Dendritic cell treated with granulocyte-macrophage colony-stimulating factor and Interleukin-4, amounts not matched to agents 40 ng/mL and 50 ng/mL, for 4 days (primary cell): ENCODE data around the gene RAC3.

Experiments
- H3K27ac Mint-ChIP-seq: one replicate; pipeline ENCODE4 v1.8.0; 2022; ENCODE audit warnings: mild to moderate bottlenecking, mixed read lengths
- H3K27me3 Mint-ChIP-seq: one replicate; pipeline ENCODE4 v1.8.0; 2022; ENCODE audit warnings: mild to moderate bottlenecking, mixed read lengths
- H3K36me3 Mint-ChIP-seq: one replicate; pipeline ENCODE4 v1.8.0; 2022; ENCODE audit warnings: low read depth, mixed read lengths
- H3K4me1 Mint-ChIP-seq: one replicate; pipeline ENCODE4 v1.8.0; 2022; ENCODE audit warnings: low read depth, mixed read lengths
- H3K4me3 Mint-ChIP-seq: one replicate; pipeline ENCODE4 v1.8.0; 2022; ENCODE audit warnings: mild to moderate bottlenecking, moderate library complexity, mixed read lengths
- H3K9me3 Mint-ChIP-seq: one replicate; pipeline ENCODE4 v1.8.0; 2022; ENCODE audit warnings: mixed read lengths
- intact Hi-C: fragments of 100-400 bp; cut with micrococcal nuclease; formaldehyde crosslinking; loops from one replicate; pipeline ENCODE4 v1.15.0; 2022

The RAC3 gene

DNA sequence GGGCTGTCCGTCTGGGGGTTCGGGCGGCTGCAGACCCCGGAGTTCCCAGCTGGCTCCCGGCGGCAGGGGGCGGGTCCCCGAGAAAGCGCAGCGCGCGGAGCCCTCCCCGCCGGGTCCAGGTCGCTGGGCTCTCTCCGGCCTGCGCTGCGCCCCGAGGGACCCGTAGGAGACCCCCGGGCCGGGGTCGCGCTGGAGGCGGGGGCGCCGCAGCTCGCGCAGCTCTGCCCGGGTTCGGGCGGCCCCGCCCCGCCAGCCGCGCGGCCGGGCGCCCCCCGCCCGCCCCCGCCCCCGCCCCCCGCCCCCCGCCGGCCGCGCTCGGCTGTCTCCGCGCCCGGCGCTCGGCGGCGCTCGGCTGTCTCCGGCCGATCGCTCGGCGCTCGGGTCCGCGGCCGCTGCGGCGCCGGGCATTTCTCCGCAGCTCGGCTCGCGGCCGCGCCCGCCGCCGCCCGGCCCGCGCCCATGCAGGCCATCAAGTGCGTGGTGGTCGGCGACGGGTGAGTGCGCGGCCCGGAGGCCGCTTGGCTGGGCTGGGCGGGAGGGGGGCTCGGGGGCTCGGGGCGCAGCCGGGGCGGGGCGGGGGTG is at the start of gene RAC3:
TSS of gene RAC3 (plus strand) at position 376 of the 582 bp plus-strand sequence. CDS start at position 460, 84 bp downstream.
- Mint-ChIP-seq H3K27ac (peak within 1 kb of the TSS; percentile 49), H3K9me3 (no peaks in the 10 kb centered on the region), H3K4me3 (peak within 1 kb of the TSS; percentile 85), H3K4me1 (peaks cover 30% of the 10 kb centered on the region), H3K27me3 (peaks cover 29% of the 10 kb centered on the region), H3K36me3 (peaks cover 55% of the 10 kb centered on the region)
- intact Hi-C loops, result loop anchor here (10.0 kb wide), 1 partner anchor 73 kb away; no protein-coding TSS in a partner anchor

DNA sequence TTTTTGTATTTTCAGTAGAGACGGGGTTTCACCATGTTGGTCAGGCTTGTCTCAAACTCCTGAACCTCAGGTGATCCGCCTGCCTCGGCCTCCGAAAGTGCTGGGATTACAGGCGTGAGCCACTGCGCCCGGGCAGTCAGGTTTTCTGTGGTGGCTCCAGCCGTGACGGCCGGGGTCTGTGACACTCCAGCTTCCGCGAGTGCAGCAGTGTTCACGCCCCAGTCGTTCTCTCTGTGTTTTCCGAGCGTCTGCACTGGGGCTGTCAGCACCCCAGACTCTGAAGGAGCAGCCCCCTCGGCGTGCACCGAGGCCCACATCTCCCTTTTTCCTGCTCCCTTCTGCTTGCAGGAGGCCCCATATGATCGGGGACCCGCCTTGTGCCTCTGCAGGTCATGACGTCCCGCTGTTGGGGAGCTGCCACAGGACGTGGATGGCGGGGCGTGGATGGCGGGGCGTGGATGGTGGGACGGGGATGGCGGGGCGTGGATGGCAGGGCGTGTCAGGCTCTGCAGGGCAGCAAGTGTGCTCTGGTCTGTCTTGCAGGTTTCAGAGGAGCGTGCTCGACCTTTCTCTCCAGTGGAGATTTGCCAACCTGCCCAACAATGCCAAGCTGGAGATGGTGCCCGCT is 48.4 kb upstream of the RAC3 start:
- peak overlapping the region; percentile 69 for H3K27ac Mint-ChIP-seq
- no peak overlapping the region for H3K4me3 Mint-ChIP-seq
- H3K27me3 Mint-ChIP-seq, result no peaks in the 10 kb centered on the region
- H3K9me3 Mint-ChIP-seq, result no peaks in the 10 kb centered on the region
- H3K36me3 Mint-ChIP-seq, result peaks cover 87% of the 10 kb centered on the region
- intact Hi-C loops, result no loop called here
- H3K4me1 Mint-ChIP-seq, result peaks cover 46% of the 10 kb centered on the region

DNA sequence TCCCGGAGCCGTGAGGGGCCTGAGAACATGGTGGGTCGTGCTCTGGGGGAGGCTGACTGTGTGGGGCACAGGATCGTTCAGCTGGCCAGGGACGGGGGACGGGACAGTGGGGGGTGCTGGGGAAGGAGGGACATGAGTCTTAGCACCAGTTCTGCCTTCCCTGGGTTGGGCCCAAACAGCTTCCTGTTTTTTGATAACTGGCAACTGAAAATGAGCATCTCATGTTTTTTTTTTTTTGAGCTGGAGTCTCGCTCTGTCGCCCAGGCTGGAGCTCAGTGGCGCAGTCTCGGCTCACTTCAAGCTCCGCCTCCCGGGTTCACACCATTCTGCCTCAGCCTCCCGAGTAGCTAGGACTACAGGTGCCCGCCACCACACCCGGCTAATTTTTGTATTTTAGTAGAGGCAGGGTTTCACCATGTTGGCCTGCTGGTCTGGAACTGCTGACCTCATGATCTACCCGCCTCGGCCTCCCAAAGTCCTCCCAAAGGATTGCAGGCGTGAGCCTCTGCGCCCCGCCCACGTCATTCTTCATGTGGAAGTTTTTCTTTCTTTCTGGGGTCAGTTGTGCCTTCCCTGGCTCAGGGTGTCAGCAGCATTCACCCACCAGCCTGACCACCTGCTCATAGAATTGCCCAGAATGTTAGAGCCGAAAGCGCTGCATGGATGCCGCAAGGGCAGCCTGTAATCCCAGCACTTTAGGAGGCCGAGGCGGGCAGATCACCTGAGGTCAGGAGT is 47.7 kb upstream of the RAC3 start:
- H3K4me1 Mint-ChIP-seq, result peaks cover 39% of the 10 kb centered on the region
- intact Hi-C loops, result no loop called here

DNA sequence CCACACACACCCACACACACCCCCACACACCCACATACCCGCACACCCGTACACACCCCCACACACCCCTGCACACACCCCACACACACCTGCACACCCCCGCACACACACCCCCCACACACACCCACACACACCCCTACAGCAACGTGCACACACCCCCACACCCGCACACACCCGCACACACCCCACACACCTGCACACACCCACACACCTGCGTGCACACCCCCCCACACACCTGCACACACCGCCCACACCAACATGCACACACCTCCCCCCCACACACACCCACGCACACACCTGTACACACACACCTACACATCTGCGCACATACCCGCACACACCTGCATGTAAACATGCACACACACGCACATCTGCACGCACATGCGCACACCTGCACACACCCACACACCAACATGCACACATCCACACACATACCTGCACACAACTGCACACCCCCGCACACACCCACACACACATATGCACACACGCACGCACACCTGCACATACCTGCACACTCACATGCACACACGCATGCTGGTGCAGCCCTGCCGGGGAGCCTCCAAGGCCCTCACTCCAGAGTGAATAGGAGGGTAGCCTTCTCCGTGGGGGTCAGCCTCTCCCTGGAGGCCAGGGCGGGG is 46.6 kb upstream of the RAC3 start:
- intact Hi-C loops, result no loop called here
- H3K4me1 Mint-ChIP-seq, result peaks cover 28% of the 10 kb centered on the region
- H3K27me3 Mint-ChIP-seq, result no peaks in the 10 kb centered on the region
- peaks cover 89% of the 10 kb centered on the region for H3K36me3 Mint-ChIP-seq
- no peak overlapping the region for H3K27ac Mint-ChIP-seq
- no peaks in the 10 kb centered on the region for H3K9me3 Mint-ChIP-seq
- H3K4me3 Mint-ChIP-seq, result no peak overlapping the region

More for the DNA sequence above, 47.7 kb upstream of the RAC3 start:
- peaks cover 89% of the 10 kb centered on the region for H3K36me3 Mint-ChIP-seq
- H3K27ac Mint-ChIP-seq, result peak overlapping the region; percentile 69
- H3K4me3 Mint-ChIP-seq, result no peak overlapping the region
- no peaks in the 10 kb centered on the region for H3K27me3 Mint-ChIP-seq
- H3K9me3 Mint-ChIP-seq, result no peaks in the 10 kb centered on the region

DNA sequence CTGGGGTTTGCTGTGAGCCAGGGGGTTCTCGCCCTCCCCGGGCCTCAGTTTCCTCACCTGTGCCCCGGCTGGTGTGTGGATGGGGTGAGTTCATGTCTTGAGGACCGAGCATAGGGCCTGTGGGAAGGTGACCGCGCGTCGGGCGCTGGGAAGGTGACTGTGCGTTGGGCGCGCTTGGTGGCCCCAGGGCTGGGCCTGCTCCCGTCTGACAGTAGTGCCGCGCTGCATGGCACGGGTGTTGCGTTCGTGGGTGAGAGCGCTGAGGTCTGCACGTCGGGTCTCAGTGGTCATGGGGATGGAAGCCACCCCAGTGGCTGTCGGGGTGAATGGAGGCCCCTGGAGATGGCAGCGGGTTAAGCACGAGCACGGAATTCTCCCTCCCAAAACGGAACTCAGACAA is 44.9 kb upstream of the RAC3 start:
- intact Hi-C loops, result no loop called here
- H3K4me1 Mint-ChIP-seq, result peaks cover 18% of the 10 kb centered on the region

DNA sequence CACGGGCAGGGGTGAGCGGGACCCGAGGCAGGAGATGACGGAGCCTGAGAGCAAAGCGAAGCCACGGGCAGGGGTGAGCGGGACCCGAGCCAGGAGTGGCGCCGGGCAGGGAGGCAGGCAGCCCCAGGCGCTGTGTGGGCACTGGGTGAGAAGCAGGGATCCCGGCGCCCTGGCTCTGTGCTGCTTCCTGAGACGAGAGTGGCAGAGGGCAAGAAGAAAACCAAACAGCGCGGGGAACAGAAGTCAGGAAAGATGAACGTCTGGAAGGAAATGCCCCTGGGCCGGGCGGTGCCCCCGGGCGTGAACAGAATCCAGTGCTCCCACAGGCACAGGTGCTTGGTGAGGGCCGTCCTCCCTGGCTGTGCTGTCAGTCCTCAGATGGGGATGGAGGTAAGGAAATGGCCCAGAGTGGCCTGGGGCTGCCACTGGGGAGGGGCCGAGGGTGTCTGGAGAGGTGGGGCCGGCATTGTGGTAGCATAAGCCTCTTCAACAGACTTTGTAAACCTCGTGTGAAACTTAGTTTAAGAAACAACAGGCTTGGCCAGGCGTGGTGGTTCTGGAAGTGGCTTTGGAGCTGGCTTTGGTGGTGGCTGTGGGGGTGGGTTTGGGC is 44.2 kb upstream of the RAC3 start:
- Mint-ChIP-seq H3K4me3 (no peak overlapping the region), H3K4me1 (peaks cover 18% of the 10 kb centered on the region), H3K27me3 (no peaks in the 10 kb centered on the region), H3K9me3 (no peaks in the 10 kb centered on the region), H3K27ac (no peak overlapping the region), H3K36me3 (peaks cover 96% of the 10 kb centered on the region)
- intact Hi-C loops, result no loop called here

More for the DNA sequence above, 44.9 kb upstream of the RAC3 start:
- H3K27ac Mint-ChIP-seq, result no peak overlapping the region
- H3K4me3 Mint-ChIP-seq, result no peak overlapping the region
- H3K9me3 Mint-ChIP-seq, result no peaks in the 10 kb centered on the region
- peaks cover 95% of the 10 kb centered on the region for H3K36me3 Mint-ChIP-seq
- no peaks in the 10 kb centered on the region for H3K27me3 Mint-ChIP-seq

DNA sequence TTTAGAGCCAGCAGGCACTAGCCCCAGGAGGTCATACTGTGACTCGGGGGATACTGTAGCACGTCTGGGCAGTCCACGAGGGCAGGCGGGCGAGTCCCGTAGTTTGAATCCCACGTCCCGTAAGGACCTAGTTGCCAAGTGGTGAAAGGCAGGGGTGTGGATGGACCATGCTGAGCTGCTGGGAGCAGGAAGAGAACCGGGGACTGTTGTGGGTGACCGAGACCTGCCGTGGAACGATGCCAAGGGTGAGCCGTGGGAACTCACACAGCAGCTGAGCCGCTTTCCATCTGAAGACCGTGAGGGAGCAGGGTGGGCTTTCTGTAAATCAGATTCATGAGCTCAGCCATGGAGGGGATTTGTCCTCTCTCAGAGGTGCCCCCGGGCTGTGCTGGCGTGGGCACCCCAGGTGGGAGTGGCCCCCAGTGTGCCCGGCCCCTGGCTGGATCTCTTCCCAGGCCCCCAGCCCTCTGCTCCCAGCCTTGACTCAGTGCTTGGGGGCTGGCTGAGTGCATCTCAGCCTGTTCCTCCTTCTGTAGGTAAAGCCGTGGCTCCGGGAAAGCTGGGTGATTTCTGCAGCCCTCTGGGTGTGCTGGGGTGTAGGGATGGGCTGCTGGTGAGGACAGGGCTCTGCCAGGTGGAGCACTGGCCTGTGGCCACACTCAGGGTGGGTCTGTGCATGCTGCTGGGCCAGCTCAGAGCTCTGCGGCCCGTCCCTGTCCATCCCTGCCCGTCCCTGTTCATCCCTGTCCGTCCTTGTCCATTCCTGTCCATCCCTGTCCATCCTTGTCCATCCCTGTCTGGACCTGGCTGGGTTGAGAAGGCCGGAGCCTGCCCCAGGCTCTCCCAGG is 40.4 kb upstream of the RAC3 start:
- Mint-ChIP-seq H3K9me3 (no peaks in the 10 kb centered on the region), H3K36me3 (peaks cover 87% of the 10 kb centered on the region), H3K27ac (no peak overlapping the region), H3K4me3 (no peak overlapping the region), H3K27me3 (no peaks in the 10 kb centered on the region), H3K4me1 (no peaks in the 10 kb centered on the region)
- intact Hi-C loops, result no loop called here

DNA sequence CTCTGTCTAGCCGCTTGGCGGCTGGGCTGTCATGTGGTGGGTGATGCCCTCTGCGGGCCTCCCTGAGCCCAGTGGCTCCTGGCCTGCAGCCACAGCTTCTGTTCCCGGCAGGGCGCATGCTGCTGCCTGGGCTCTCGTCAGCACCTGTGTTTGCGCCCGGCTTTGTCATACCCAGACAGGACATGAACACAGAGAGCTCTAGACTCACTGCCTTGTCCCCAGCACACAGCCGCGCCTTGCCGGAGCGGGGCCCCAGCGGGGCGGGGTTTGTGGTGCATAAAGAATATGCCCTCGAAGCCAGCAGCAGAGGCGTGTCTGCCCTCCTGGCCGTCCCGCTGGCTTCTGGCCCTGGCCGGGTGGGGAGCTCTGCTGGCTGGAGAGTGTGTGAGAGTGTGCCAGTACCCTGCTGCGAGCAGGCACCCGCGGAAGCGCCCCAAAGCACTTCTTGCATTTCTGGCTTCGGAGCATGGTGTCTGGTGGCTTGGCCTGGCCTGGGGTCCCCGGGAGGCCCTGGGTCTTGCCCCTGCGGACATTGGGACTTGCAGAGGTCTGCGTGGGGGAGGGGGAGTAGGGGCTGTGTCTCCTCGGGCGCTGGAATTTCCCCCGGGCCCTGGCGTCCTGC is 39.7 kb upstream of the RAC3 start:
- H3K9me3 Mint-ChIP-seq, result no peaks in the 10 kb centered on the region
- peaks cover 87% of the 10 kb centered on the region for H3K36me3 Mint-ChIP-seq
- H3K27ac Mint-ChIP-seq, result no peak overlapping the region
- H3K4me1 Mint-ChIP-seq, result no peaks in the 10 kb centered on the region
- intact Hi-C loops, result no loop called here
- H3K27me3 Mint-ChIP-seq, result no peaks in the 10 kb centered on the region
- no peak overlapping the region for H3K4me3 Mint-ChIP-seq

DNA sequence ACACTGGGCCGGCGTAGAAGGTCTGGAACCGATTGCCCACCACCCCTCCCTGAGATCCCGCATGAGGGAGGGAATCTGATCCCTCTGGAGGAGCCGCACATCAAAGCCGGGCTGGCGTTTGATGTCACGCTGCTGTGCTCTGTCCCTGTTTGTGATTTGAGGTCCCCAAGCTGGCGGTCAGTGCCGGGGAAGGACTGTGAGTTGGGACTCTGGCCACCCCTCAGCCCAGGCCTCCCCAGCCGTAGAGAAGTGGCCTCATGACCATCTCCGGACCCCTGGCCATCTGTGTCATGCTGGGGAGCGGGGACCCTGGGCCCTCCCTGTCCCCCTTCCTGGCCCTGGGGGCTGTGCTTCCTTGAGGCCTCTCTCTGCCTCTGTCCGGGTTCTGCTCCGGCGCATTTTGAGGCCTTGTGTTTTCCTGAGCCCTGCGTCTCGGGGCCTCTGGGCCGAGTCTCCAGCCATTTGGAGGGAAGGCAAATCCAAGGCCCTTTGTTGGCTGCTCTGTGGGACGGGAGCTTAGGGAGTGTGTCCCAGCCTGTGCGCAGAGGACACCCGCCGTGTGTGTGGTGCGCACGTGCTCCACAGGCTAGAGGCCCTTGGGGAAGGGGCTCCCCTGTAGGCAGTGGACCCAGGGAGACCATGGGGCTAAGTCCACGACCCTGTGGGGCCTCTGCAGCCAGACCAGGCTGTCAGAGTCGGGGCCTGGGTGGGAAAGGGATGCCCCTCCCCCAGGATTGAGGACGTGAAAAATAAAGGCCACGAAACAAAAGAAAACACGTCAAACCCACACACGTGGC is 39.0 kb upstream of the RAC3 start:
- H3K9me3 Mint-ChIP-seq, result no peaks in the 10 kb centered on the region
- intact Hi-C loops, result no loop called here
- H3K27ac Mint-ChIP-seq, result no peak overlapping the region
- no peak overlapping the region for H3K4me3 Mint-ChIP-seq
- H3K4me1 Mint-ChIP-seq, result no peaks in the 10 kb centered on the region
- peaks cover 87% of the 10 kb centered on the region for H3K36me3 Mint-ChIP-seq
- no peaks in the 10 kb centered on the region for H3K27me3 Mint-ChIP-seq

DNA sequence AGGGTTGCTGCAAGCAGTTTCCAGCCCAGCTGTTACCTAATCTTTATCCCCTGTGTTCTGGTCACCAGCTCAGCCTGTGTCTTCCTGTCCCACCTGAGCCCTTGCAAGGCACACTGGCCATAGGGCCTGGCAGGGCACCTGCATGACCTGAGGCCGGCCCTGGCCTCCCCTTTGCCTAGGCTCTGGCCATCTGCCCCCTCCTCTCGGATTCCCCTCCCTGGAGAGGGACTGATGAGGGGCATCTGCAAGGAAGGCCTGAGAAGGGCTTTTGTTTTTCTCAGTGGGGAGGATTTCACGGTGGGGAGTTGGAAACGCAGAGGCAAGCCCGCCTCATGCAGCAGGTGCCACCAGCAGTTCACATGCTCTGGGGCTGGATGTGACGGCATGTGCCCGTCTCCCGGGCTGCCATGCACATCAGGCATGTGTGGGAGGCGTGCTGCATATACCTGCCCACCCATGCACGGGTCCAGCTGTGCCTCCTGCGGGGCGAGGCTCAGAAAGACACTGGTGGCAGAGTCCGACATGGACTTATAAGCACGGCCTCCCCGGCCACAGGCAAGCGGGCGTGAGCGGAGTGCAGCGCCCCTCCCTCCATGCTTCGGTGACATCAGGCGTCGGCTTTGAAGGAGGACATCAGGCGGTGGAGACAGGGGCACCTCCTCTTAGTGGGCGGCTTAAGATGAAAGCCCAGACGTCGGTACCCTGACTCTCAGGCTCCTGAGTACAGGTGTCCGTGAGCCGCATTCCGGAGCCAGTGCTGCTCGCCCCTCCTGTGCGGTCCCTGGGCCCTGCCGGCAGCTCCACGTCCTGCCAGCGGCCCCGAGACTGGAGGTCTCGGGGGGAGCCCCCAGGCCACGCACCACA is 37.5 kb upstream of the RAC3 start:
- H3K4me3 Mint-ChIP-seq, result no peak overlapping the region
- H3K9me3 Mint-ChIP-seq, result no peaks in the 10 kb centered on the region
- H3K27me3 Mint-ChIP-seq, result no peaks in the 10 kb centered on the region
- peaks cover 85% of the 10 kb centered on the region for H3K36me3 Mint-ChIP-seq
- H3K4me1 Mint-ChIP-seq, result no peaks in the 10 kb centered on the region
- H3K27ac Mint-ChIP-seq, result no peak overlapping the region
- intact Hi-C loops, result no loop called here

DNA sequence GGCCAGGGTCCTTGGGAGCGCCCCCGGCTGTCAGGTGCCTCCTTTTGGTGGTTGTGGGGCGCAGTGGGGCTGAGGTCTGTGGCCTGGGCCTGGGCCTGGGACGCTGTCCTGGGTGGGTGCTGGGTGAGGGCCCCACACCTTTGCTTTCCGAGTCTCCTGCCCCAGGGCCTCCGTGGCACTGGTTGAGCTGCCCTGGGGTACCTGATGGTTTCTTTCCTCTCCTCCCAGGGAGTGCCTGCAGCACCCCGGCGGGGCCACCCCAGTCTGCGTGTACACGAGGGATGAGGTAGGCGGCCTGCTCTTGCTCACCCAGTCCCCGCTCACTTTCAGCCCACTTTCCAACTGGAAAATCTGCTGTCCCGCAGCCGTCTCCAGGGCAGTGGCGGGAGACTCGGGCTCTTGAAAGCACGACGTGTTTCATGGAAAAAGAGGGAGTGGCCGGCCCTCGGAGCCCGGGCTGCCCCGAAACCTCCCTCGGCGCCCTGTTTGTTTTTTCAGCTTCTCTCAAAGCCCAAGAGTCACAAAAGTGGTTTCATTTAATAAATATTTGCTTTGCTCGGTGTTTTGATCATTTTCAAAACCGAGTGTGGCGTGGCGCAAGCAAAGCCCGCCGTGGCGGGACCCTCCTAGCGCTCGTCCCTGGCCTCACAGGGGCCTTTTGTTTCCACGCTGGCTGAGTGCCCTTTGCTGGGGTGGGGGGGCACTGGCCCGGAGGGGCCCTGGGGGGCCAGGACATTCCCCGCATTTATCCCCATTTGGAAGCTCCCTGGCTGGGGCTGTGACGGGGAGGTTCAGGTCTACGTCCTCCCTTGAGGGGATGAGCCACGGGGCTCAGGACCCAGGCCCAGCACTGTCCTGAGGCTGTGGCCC is 36.6 kb upstream of the RAC3 start:
- Mint-ChIP-seq H3K4me3 (no peak overlapping the region), H3K27me3 (no peaks in the 10 kb centered on the region), H3K4me1 (peaks cover 4% of the 10 kb centered on the region), H3K36me3 (peaks cover 81% of the 10 kb centered on the region), H3K27ac (no peak overlapping the region), H3K9me3 (no peaks in the 10 kb centered on the region)
- intact Hi-C loops, result no loop called here
